ENCODE results near the gene ZIM2.

DNA sequence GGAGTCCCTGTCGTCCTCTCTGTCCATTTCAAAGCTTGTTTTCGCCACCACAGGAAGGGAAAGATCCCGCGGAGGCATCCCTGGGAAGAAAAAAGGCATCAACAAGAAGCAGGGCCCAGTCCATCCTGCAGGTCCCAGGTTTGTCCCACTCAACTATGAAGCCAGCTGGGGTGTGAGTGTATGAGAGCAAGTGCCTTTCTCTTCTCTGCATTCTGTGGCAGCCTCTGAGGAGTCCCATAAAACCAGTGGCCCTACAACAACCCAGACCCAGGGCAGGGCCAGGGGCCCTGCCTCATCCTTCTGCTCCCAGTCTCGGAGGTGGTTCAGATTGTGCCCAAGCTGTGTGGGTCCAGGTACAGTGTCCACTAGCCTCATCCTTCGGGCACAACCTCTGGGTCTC is 18.9 kb downstream of the ZIM2 start:
- no peak for TF ChIP-seq CSRNP3 (CRISPR knock-in tag; IDR thresholded peaks at IDR 0.05)
- no peak for TF ChIP-seq ZFP30 (CRISPR knock-in tag; IDR thresholded peaks at IDR 0.05)
- TF ChIP-seq CSDC2 (CRISPR knock-in tag; IDR thresholded peaks at IDR 0.05) = no peak
- no peak for TF ChIP-seq ESRRG (CRISPR knock-in tag; IDR thresholded peaks at IDR 0.05)
- TF ChIP-seq PPARA (CRISPR knock-in tag; IDR thresholded peaks at IDR 0.05; ENCODE audit: borderline replicate concordance) = no peak
